ENCODE results near the gene MRPL43. TPM values are rescaled to one million over a fixed set of nuclear protein-coding genes. Genes with fewer than 3 reads are reported as not detected.

The MRPL43 gene
- polyA plus RNA-seq, 3 donors from 2014 or later: 117 to 163 (median 129) TPM

DNA sequence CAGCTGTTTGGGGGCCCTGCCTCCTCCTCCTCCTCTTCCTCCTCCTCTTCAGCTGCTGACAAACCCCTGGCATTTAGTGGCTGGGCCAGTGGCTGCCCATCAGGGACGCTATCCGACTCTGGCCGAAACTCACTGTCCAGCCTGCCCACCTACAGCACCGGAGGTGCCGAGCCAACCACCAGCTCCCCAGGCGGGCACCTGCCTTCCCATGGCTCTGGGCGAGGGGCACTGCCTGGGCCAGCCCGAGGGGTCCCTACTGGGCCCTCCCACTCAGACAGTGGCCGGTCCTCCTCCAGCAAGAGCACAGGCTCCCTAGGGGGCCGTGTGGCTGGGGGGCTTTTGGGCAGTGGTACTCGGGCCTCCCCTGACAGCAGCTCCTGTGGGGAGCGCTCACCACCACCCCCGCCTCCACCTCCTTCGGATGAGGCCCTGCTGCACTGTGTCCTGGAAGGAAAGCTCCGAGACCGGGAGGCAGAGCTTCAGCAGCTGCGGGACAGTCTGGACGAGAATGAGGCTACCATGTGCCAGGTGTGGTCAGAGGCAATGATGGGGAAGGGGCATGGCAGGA is 16.4 kb upstream of the MRPL43 start:
- peaks cover 10 to 12% of the 10 kb centered on the region in 2 donors for H3K4me1 Mint-ChIP-seq
- DNase-seq: no peak
- peaks cover 0 to 4% (median 0%) of the 10 kb centered on the region in 3 donors for H3K36me3 Mint-ChIP-seq
- no peaks in the 10 kb centered on the region for H3K9me3 Mint-ChIP-seq
- H3K27ac Mint-ChIP-seq: no peak overlapping the region
- peaks cover 0 to 2% (median 2%) of the 10 kb centered on the region in 3 donors for H3K27me3 Mint-ChIP-seq (ENCODE audit: low read depth in 3 of 3)
- no peak overlapping the region for H3K4me3 Mint-ChIP-seq

DNA sequence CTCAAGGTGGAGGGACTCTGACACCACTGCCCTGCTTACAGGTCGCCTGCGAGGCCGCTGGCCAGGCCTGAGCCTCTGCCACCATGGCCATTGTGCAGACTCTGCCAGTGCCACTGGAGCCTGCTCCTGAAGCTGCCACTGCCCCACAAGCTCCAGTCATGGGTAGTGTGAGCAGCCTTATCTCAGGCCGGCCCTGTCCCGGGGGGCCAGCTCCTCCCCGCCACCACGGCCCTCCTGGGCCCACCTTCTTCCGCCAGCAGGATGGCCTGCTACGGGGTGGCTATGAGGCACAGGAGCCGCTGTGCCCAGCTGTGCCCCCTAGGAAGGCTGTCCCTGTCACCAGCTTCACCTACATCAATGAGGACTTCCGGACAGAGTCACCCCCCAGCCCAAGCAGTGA is 15.2 kb upstream of the MRPL43 start:
- peaks cover 20 to 21% of the 10 kb centered on the region in 2 donors for H3K4me1 Mint-ChIP-seq
- H3K27me3 Mint-ChIP-seq (ENCODE audit: low read depth in 3 of 3): peaks cover 0 to 5% (median 3%) of the 10 kb centered on the region in 3 donors
- no peak overlapping the region for H3K27ac Mint-ChIP-seq
- peak overlapping the region in 1 of 5 donors; percentile 40 for H3K4me3 Mint-ChIP-seq
- H3K9me3 Mint-ChIP-seq: no peaks in the 10 kb centered on the region
- no peak for DNase-seq
- H3K36me3 Mint-ChIP-seq: peaks cover 0 to 4% (median 0%) of the 10 kb centered on the region in 3 donors

DNA sequence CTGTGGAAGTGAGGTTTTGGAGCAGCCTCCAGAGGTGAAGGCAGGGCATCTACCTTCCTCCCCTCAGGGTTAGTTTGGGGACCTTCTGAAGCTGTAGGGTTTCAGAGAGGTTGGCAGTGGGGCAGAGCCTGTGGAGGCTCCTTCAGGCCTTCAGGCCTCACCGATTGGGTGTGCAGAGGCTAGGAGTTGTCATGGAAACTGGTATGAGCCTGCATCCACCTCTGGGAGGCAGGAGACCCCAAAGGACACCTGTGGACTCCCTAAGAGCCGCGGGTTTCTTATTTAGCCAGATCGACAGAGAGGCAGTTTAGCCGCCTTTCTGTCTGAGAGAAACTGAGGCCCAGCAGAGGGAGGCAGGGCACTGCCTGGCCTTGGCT is 14.3 kb upstream of the MRPL43 start:
- H3K4me1 Mint-ChIP-seq: peaks cover 20 to 24% of the 10 kb centered on the region in 2 donors
- H3K27me3 Mint-ChIP-seq (ENCODE audit: low read depth in 3 of 3): peaks cover 0 to 5% (median 5%) of the 10 kb centered on the region in 3 donors
- H3K27ac Mint-ChIP-seq: no peak overlapping the region
- H3K9me3 Mint-ChIP-seq: no peaks in the 10 kb centered on the region
- no peak for DNase-seq
- peaks cover 0 to 4% (median 0%) of the 10 kb centered on the region in 3 donors for H3K36me3 Mint-ChIP-seq
- H3K4me3 Mint-ChIP-seq: no peak overlapping the region

DNA sequence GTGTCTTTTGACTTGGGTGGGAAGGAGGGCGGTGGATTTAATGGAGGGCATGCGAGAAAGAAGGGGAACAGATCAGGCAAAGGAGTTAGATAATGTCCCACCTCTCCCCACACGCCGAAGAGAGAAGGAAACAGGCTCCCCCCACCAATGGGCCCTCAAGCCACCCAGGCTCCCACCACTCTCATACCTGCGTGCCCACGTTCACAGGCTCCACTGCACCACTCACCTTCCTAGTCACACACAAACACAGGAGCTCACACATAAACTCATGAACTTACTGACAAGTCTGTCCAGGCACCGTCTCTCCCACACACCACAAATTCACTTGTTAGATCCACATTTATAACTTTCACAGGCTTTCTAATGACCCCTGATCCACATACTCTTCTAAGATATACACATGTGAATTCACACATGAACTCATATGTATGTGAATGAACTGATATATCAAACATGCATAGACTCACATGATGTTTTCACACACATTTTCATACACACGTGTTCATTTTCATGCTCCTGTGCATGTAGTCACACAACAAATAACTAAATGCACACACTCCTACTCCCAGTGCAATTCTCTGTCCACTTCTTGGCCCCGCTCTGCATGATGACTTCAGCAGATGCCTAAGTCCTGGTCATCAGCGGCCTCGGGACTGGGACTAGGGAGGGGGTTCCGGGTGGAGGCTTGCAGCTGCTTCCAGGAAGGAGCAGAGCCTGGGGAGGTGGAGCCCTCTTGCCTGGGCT is 13.8 kb upstream of the MRPL43 start:
- Mint-ChIP-seq H3K4me3 (peak overlapping the region; percentile 72 to 85 (median 78)), H3K27me3 (ENCODE audit: low read depth in 3 of 3) (peaks cover 0 to 9% (median 5%) of the 10 kb centered on the region in 3 donors), H3K36me3 (peaks cover 0 to 4% (median 0%) of the 10 kb centered on the region in 3 donors), H3K9me3 (no peaks in the 10 kb centered on the region), H3K4me1 (peaks cover 25 to 29% of the 10 kb centered on the region in 2 donors), H3K27ac (peak overlapping the region in 5 of 6 donors; percentile 46 to 86 (median 73))
- no peak for DNase-seq

DNA sequence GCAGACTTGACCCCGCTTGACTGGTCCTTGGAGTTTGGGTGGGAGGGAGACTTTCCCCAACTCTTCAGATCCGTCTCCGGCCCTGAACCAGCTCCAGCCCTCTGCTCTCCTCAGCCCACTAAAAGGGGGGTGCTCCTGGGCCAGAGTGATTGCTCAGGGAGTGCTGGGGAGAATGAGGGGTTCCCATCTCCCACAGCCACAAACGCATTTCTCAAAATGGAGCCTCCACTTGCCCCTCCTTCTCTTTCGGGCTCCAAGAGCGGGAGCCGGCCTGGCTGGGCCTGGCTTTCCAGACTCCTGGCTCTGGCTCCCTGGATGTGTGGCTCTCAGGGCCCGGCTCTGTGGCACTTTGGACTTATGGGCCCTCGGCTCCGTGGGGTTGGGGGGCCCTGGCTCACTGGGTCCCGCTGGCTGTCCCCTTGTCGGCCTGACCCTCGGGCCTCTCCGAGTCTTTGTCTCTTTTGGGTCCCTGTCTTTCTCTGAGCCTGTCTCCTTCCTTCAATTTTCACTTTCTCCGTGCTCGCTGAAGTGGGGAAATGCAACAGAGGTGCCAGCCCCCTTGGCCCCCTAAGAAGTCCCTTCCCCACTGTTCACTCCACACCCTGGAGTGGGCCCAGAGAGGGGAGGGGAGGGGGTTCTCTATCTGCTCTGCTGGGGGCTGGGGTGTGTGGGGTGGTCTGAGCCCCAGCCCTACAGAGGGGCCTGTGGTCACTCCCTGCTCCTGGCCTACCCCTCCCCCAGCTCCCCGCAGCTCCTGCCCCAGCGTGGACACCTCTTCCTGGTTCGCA is 13.0 kb upstream of the MRPL43 start:
- DNase-seq: no peak
- Mint-ChIP-seq H3K36me3 (peaks cover 0 to 4% (median 0%) of the 10 kb centered on the region in 3 donors), H3K9me3 (no peaks in the 10 kb centered on the region), H3K4me1 (peaks cover 25 to 29% of the 10 kb centered on the region in 2 donors), H3K27ac (peak overlapping the region in 3 of 6 donors; percentile 58 to 86 (median 71)), H3K4me3 (peak overlapping the region; percentile 72 to 85 (median 80)), H3K27me3 (ENCODE audit: low read depth in 3 of 3) (peaks cover 0 to 9% (median 5%) of the 10 kb centered on the region in 3 donors)

DNA sequence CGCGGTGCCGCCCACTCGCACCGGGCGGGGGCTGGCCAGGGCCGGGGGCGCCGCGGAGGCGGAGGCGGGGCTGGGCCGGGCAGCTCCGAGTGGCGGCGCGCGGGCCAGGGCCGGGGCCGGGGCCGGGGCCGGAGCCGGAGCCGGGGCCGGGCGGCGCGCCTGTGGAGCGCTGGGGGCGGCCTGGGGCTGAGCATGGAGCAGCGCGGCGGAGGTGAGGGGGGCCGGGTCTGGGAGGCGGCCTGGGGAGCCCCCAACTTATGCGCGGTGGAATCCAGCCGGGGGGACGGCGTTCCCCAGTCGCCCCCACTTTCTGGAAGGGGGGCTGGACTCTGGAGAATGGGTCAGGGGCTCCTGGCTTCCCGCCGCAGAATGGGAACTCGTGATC is 12.4 kb upstream of the MRPL43 start, which contains the start of gene LZTS2:
Gene LZTS2, plus strand, starts transcription at position 67 of the 385 bp plus-strand sequence. CDS start 2,731 bp downstream, outside the sequence.
- H3K36me3 Mint-ChIP-seq: peaks cover 0 to 4% (median 0%) of the 10 kb centered on the region in 3 donors
- H3K4me1 Mint-ChIP-seq: peaks cover 25 to 29% of the 10 kb centered on the region in 2 donors
- peak within 1 kb of the TSS; percentile 88 to 92 (median 90) for H3K4me3 Mint-ChIP-seq
- no peak for DNase-seq
- H3K9me3 Mint-ChIP-seq: no peaks in the 10 kb centered on the region
- peaks cover 0 to 9% (median 5%) of the 10 kb centered on the region in 3 donors for H3K27me3 Mint-ChIP-seq (ENCODE audit: low read depth in 3 of 3)
- peak within 1 kb of the TSS; percentile 86 to 97 (median 94) for H3K27ac Mint-ChIP-seq

DNA sequence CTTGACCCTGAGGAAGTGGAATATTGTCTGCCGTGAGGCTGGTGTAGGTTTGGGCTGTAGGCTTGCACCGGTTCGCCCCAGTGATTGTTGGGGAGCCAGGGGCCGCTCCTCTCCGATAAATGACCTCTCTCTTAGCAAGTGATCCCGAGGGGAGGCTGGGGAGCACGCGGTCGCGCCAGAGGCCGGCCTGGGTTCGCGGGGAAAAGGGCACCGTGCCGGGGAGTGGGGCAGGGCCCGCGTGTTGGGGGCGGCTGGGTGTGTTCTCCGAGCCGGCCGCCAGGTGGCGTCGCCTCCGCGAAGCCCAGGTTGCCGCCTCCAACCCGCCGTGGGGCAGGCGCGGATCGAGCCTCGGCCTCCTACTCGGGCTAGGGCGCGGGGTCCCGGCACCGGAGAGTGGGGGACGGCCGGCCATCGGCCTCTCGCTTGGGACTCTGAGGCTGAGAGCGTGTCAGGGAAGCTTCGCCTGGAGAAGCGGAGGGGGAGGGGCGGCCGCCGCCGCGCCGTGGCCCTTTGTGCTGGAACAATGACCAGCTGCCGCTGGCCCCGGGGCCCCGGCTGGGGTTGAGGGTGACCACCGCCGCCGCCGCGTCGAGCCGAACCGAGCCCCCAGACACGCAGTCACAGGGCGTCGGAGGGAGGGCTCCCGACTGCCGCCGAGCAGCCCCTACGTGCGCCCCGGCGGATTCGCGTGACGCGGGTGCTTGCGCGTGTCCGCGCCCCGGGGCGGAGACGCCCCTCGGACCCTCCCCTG is 11.9 kb upstream of the MRPL43 start:
- H3K4me3 Mint-ChIP-seq: peak overlapping the region; percentile 88 to 92 (median 90)
- H3K9me3 Mint-ChIP-seq: no peaks in the 10 kb centered on the region
- peaks cover 0 to 4% (median 0%) of the 10 kb centered on the region in 3 donors for H3K36me3 Mint-ChIP-seq
- H3K4me1 Mint-ChIP-seq: peaks cover 25 to 29% of the 10 kb centered on the region in 2 donors
- H3K27ac Mint-ChIP-seq: peak overlapping the region; percentile 86 to 97 (median 94)
- H3K27me3 Mint-ChIP-seq (ENCODE audit: low read depth in 3 of 3): peaks cover 0 to 9% (median 5%) of the 10 kb centered on the region in 3 donors
- peak; percentile 79 to 82 (median 82) for DNase-seq

DNA sequence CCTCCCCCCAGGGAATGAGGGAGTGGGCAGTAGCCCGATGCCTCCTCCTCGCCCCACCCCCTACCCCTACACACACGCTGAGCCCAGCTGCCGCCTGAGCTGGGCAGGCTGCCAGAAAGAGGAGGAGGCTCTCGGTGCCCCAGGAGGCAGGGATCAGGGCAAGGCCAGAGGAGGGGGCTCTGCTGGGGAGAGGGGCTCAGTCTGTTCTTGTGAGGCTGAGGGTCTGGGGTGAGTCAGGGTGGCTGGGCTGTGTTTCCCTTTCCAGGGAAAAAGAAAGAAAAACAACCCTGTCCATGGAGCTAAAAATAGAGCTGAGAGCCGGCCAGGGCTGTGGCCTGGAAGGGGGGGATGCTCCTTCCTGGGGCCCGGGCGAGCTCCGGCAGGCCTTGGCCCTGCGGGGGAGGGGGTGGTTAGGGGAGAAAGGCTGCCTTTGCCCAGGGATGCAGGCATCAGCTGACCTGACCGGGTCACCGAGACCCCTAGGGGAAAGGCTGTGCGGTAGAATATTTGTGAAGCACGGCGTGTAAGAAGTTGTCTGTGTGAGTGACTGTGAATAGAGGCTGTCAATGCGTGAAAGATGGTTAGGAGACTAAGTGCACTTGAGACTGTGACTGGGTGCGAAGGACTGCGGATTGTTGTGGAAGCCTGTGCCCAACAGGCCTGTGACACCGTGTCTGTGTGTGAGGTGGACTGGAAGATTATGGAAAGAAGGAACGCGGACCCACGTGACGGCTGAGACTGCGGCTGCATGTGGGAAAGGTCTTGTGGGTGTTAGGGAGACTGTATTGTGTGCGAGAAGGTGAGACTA is 11.1 kb upstream of the MRPL43 start:
- DNase-seq: peak; percentile 35 to 54 (median 45)
- peak overlapping the region; percentile 86 to 97 (median 94) for H3K27ac Mint-ChIP-seq
- H3K27me3 Mint-ChIP-seq (ENCODE audit: low read depth in 3 of 3): peaks cover 0 to 9% (median 5%) of the 10 kb centered on the region in 3 donors
- H3K36me3 Mint-ChIP-seq: peaks cover 0 to 4% (median 0%) of the 10 kb centered on the region in 3 donors
- H3K4me3 Mint-ChIP-seq: peak overlapping the region; percentile 88 to 92 (median 90)
- peaks cover 25 to 29% of the 10 kb centered on the region in 2 donors for H3K4me1 Mint-ChIP-seq
- no peaks in the 10 kb centered on the region for H3K9me3 Mint-ChIP-seq

DNA sequence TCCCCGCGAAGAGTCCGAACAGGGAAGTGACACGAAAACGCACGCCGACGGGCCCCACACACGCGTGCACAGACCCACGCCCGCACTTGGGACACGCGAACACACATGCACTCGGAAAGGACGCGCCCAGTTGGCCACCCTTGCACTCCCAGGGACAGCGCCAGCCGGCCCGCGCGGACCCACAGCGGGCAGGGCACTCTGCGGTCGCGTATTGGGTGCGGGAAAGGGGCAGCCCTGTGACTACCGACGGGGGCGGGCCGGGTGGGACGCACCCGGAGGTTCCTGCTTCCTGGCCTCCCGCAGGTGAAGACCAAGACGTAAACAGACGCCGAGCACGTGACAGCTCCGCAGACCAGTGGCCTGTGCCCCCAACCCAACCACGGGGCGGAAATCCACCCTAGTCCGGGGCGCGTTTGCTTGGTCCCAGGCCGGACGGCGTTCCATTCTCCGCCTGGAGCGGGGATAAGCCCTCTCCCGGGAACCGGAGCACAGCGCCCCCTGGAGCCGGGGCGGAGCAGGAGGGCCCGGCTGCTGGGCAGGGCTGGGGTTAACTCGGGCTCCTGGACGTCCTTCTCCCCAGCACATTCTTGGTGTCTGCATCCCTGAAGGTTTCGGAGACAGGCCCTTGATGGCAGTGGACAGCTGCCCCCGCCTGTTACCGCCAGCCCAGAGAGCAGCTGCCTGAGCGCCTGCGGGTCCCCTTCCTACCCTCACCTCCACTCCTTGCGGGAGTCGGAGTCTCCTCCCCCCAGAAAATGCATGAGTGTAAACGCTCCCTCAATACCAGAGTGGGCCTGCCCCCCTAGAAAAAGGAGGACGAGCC is 10.3 kb upstream of the MRPL43 start:
- peaks cover 25 to 29% of the 10 kb centered on the region in 2 donors for H3K4me1 Mint-ChIP-seq
- peak overlapping the region; percentile 88 to 92 (median 90) for H3K4me3 Mint-ChIP-seq
- H3K27me3 Mint-ChIP-seq (ENCODE audit: low read depth in 3 of 3): peaks cover 0 to 9% (median 5%) of the 10 kb centered on the region in 3 donors
- peaks cover 0 to 7% (median 3%) of the 10 kb centered on the region in 3 donors for H3K36me3 Mint-ChIP-seq
- H3K27ac Mint-ChIP-seq: peak overlapping the region; percentile 80 to 94 (median 86)
- H3K9me3 Mint-ChIP-seq: no peaks in the 10 kb centered on the region
- peak; percentile 65 to 70 (median 67) for DNase-seq

DNA sequence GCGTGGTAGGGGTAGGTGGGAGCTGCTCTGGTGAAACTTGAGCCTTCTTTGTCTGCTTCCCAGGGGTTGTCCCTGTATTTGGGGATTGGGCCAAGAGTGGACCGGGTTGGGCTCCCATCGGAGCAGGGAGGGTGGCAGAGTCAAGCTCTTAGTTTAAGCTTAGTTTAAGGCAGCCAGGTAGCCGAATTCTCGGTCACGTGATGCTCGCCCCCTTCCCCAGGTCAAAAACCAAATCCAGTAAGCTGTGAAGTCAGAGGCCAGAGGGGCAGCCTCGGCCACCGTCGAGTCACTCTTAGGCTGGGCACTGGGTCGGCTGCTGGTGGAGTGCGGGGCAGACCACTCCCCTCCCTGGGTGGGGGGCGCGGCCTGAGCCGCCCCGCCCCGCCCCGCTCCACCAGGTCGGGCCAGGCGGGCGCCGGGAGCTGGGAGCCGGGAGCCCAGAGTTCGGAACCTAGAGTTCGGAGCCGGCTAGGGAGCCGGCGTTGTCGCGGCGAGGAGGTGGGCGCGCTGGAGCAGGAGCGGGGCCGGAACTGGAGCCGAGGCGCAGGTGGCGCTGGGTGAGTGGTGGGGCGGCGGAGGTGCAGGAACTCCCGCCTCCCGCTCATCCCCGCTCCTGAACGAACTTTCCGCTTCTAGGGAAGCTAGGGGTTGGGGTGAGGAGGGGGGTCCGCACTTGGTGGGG is 9.5 kb upstream of the MRPL43 start:
- Mint-ChIP-seq H3K4me1 (peaks cover 25 to 29% of the 10 kb centered on the region in 2 donors), H3K36me3 (peaks cover 0 to 7% (median 3%) of the 10 kb centered on the region in 3 donors), H3K27me3 (ENCODE audit: low read depth in 3 of 3) (peaks cover 0 to 9% (median 5%) of the 10 kb centered on the region in 3 donors), H3K9me3 (no peaks in the 10 kb centered on the region), H3K4me3 (peak overlapping the region; percentile 88 to 92 (median 90)), H3K27ac (peak overlapping the region; percentile 62 to 88 (median 84))
- DNase-seq: peak in 2 of 3 donors; percentile 44

DNA sequence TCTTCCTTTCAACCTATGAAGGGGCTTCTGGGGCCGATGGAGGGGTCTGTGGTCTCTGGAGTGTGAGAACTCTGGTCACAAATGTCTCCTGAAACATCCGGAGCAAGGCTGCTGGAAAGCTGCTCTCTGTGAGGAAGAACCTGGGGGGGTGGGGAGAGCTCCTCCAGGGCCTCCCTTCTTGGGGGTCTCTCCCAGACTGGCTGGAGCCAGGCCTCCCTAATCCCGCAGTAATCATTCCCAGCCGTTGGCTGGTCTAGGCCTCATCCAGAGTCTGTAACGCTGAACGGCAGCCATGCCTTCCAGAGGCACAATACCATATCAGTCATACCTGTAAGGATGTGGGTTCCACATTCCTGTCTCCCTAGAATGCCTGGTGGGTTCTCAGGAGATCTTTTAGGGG is 7.9 kb upstream of the MRPL43 start:
- Mint-ChIP-seq H3K36me3 (peaks cover 13 to 17% (median 14%) of the 10 kb centered on the region in 3 donors), H3K9me3 (no peaks in the 10 kb centered on the region), H3K4me3 (peak overlapping the region in 4 of 5 donors; percentile 29 to 90 (median 60)), H3K27me3 (ENCODE audit: low read depth in 3 of 3) (peaks cover 2 to 9% (median 5%) of the 10 kb centered on the region in 3 donors), H3K4me1 (peaks cover 18 to 22% of the 10 kb centered on the region in 2 donors), H3K27ac (peak overlapping the region in 2 of 6 donors; percentile 68 to 77)
- no peak for DNase-seq

Measured in immature natural killer cell (primary cell).